HepG2 (cell line): ENCODE measurements around the gene RER1. TPM values are rescaled to one million over a fixed set of nuclear protein-coding genes. Genes with fewer than 3 reads are reported as not detected.

Experiments used
- DMTF1 ChIP-seq: sonication (generic); formaldehyde crosslinking; IDR thresholded peaks from 2 replicates; pipeline ENCODE4 v1.4.0; 2020; ENCODE audit warnings: mild to moderate bottlenecking, missing genetic modification reagents
- TFDP2 ChIP-seq: sonication (generic); formaldehyde crosslinking; IDR thresholded peaks from 2 replicates; pipeline ENCODE4 v1.4.0; 2020; ENCODE audit warnings: missing genetic modification reagents
- YEATS2 ChIP-seq: sonication (generic); formaldehyde crosslinking; IDR thresholded peaks from 2 replicates; pipeline ENCODE4 v1.4.0; 2020; ENCODE audit warnings: missing genetic modification reagents, borderline replicate concordance
- ZBTB39 ChIP-seq: sonication (generic); formaldehyde crosslinking; IDR thresholded peaks from 2 replicates; pipeline ENCODE4 v1.5.0; 2020; ENCODE audit warnings: missing genetic modification reagents
- ZNF260 ChIP-seq: sonication (generic); formaldehyde crosslinking; IDR thresholded peaks from 2 replicates; pipeline ENCODE4 v1.4.0; 2020; ENCODE audit warnings: missing genetic modification reagents, low read depth, mild to moderate bottlenecking, borderline replicate concordance
- ZNF326 ChIP-seq: sonication (generic); formaldehyde crosslinking; IDR thresholded peaks from 2 replicates; pipeline ENCODE4 v1.4.0; 2020; ENCODE audit warnings: missing genetic modification reagents, borderline replicate concordance
- polyA plus RNA-seq, 8 experiments: library from polyadenylated mRNA; depleted of rRNA in 3 of 8; stranded (reverse) in 7 of 8; unstranded in 1 of 8; fragments of >200 nt; fragmentation: Illumina TruSeq in 4 of 8; extraction: Trizol in 4 of 8; gene quantifications; 2 replicates each; pipeline versions ENCODE4 v1.2.1 to v1.2.3, GENCODE V29; 2011 to 2016; ENCODE audit warnings: low read depth in 4 of 8, missing spikeins in 1 of 8, mixed read lengths in 1 of 8; ENCODE audit not compliant: insufficient read depth in 1 of 8
- total RNA-seq, 5 experiments: library from RNA; depleted of rRNA; stranded (reverse); fragments of >200 nt; fragmentation: Illumina TruSeq; extraction: Trizol; gene quantifications; 2 replicates each; pipeline ENCODE4 v1.2.3, GENCODE V29; 2016; ENCODE audit warnings: low read depth in 1 of 5

RER1 gene
- total and polyA plus RNA-seq, 2 of the 13 experiments (the other 11 are each of a cell fraction or from before 2014, with no cell fraction given), result 128 to 164 TPM

GRCh38 chr1:2389644-2390043, 2.0 kb upstream of the RER1 start (continued):
- no peak for TF ChIP-seq TFDP2 (CRISPR knock-in tag)
- no peak for TF ChIP-seq ZNF260 (CRISPR knock-in tag)
- TF ChIP-seq ZNF326 (CRISPR knock-in tag), result no peak
- no peak for TF ChIP-seq DMTF1 (CRISPR knock-in tag)
- no peak for TF ChIP-seq YEATS2 (CRISPR knock-in tag)
- TF ChIP-seq ZBTB39 (CRISPR knock-in tag), result no peak
